SK-N-SH (cell line): Measurements from ENCODE around the gene FLCN.

Experiments
- CTCF ChIP-seq: fragments of 200-600 bp; sonication (generic); IDR thresholded peaks from 2 replicates; pipeline ENCODE4 v1.6.1; 2017; ENCODE audit warnings: antibody characterized with exemption, mild to moderate bottlenecking, moderate library complexity
- NFIC ChIP-seq: IDR thresholded peaks from 2 replicates; pipeline ENCODE4 v1.4.0; 2012; ENCODE audit warnings: borderline replicate concordance
- RFX5 ChIP-seq: IDR thresholded peaks from 2 replicates; pipeline ENCODE4 v1.6.1; 2012; ENCODE audit warnings: mild to moderate bottlenecking, improper control_type of control experiment, low read length
- USF2 ChIP-seq: fragments of 150-350 bp; IDR thresholded peaks from 2 replicates; pipeline ENCODE4 v1.6.1; 2017; ENCODE audit warnings: antibody characterized with exemption, low read length, low read depth, borderline replicate concordance

- no peak for TF ChIP-seq CTCF
- no peak for TF ChIP-seq NFIC
- no peak for TF ChIP-seq USF2
- no peak for TF ChIP-seq RFX5
Observed at GRCh38 chr17:17166446-17166845, 70.5 kb downstream of the FLCN start.
